IPS-18a (cell line): ENCODE results near the gene LRP8.
"Not testable (repeated sequence)": the region's sequence is repeated elsewhere in the genome, so short reads cannot be mapped to it uniquely, and the experiment has no call there.

ENCODE experiments used
- H3K27ac ChIP-seq: one replicate; pipeline ENCODE4 v1.5.1; 2013; ENCODE audit warnings: low read length
- H3K27me3 ChIP-seq: one replicate; pipeline ENCODE4 v1.6.1; 2013; ENCODE audit warnings: mild to moderate bottlenecking, low read length; ENCODE audit not compliant: control insufficient read depth, insufficient read depth
- H3K36me3 ChIP-seq: one replicate; pipeline ENCODE4 v1.6.1; 2013; ENCODE audit warnings: low read depth, low read length; ENCODE audit not compliant: control insufficient read depth
- H3K4me1 ChIP-seq: one replicate; pipeline ENCODE4 v1.6.1; 2013; ENCODE audit warnings: low read depth, low read length; ENCODE audit not compliant: control insufficient read depth
- H3K4me3 ChIP-seq: one replicate; pipeline ENCODE4 v1.5.1; 2013; ENCODE audit warnings: low read length
- H3K9ac ChIP-seq: one replicate; pipeline ENCODE4 v1.6.1; 2013; ENCODE audit warnings: mild to moderate bottlenecking, low read length, moderate library complexity
- H3K9me3 ChIP-seq: one replicate; pipeline ENCODE4 v1.6.1; 2013; ENCODE audit warnings: low read depth, low read length; ENCODE audit not compliant: control insufficient read depth

The LRP8 gene

GRCh38 chr1:53283156-53283555 lies 44.7 kb downstream of the LRP8 start:
- H3K4me1 ChIP-seq, H3K4me3 ChIP-seq, H3K27me3 ChIP-seq, H3K27ac ChIP-seq, H3K9me3 ChIP-seq, H3K9ac ChIP-seq: not testable (repeated sequence)
- H3K36me3 ChIP-seq: peaks cover 61% of the 10 kb centered on the region

GRCh38 chr1:53281133-53281532 lies 46.7 kb downstream of the LRP8 start:
- H3K27ac ChIP-seq: no peak overlapping the region
- H3K9me3 ChIP-seq: no peaks in the 10 kb centered on the region
- H3K36me3 ChIP-seq: peaks cover 64% of the 10 kb centered on the region
- H3K27me3 ChIP-seq: no peaks in the 10 kb centered on the region
- no peak overlapping the region for H3K9ac ChIP-seq
- H3K4me3 ChIP-seq: no peak overlapping the region
- H3K4me1 ChIP-seq: no peaks in the 10 kb centered on the region

GRCh38 chr1:53280496-53280895 lies 47.4 kb downstream of the LRP8 start:
- Histone ChIP-seq H3K4me3 (no peak overlapping the region), H3K27me3 (no peaks in the 10 kb centered on the region), H3K9ac (no peak overlapping the region), H3K4me1 (no peaks in the 10 kb centered on the region), H3K27ac (no peak overlapping the region), H3K9me3 (no peaks in the 10 kb centered on the region), H3K36me3 (peaks cover 64% of the 10 kb centered on the region)

- Histone ChIP-seq H3K36me3 (peaks cover 64% of the 10 kb centered on the region), H3K4me1 (no peaks in the 10 kb centered on the region), H3K9ac (no peak overlapping the region), H3K4me3 (no peak overlapping the region), H3K9me3 (no peaks in the 10 kb centered on the region), H3K27ac (no peak overlapping the region), H3K27me3 (no peaks in the 10 kb centered on the region)
These were observed 48.3 kb downstream of the LRP8 start for GRCh38 chr1:53279296-53280200.

- H3K9ac ChIP-seq: no peak overlapping the region
- H3K4me1 ChIP-seq: no peaks in the 10 kb centered on the region
- no peaks in the 10 kb centered on the region for H3K9me3 ChIP-seq
- H3K4me3 ChIP-seq: no peak overlapping the region
- no peaks in the 10 kb centered on the region for H3K27me3 ChIP-seq
- no peak overlapping the region for H3K27ac ChIP-seq
- peaks cover 67% of the 10 kb centered on the region for H3K36me3 ChIP-seq
These were observed 49.6 kb downstream of the LRP8 start for GRCh38 chr1:53278298-53278725.

GRCh38 chr1:53277326-53277725 lies 50.5 kb downstream of the LRP8 start:
- H3K4me1 ChIP-seq: no peaks in the 10 kb centered on the region
- H3K9ac ChIP-seq: no peak overlapping the region
- no peak overlapping the region for H3K4me3 ChIP-seq
- H3K9me3 ChIP-seq: no peaks in the 10 kb centered on the region
- H3K27ac ChIP-seq: no peak overlapping the region
- H3K27me3 ChIP-seq: no peaks in the 10 kb centered on the region
- H3K36me3 ChIP-seq: peaks cover 68% of the 10 kb centered on the region

- H3K9me3 ChIP-seq: no peaks in the 10 kb centered on the region
- no peak overlapping the region for H3K4me3 ChIP-seq
- no peaks in the 10 kb centered on the region for H3K4me1 ChIP-seq
- H3K9ac ChIP-seq: no peak overlapping the region
- no peak overlapping the region for H3K27ac ChIP-seq
- H3K36me3 ChIP-seq: peaks cover 68% of the 10 kb centered on the region
- H3K27me3 ChIP-seq: no peaks in the 10 kb centered on the region
These were observed 51.0 kb downstream of the LRP8 start for GRCh38 chr1:53276902-53277281.

GRCh38 chr1:53276153-53276901 lies 51.5 kb downstream of the LRP8 start:
- Histone ChIP-seq H3K36me3 (peaks cover 66% of the 10 kb centered on the region), H3K27me3 (no peaks in the 10 kb centered on the region), H3K4me3 (no peak overlapping the region), H3K27ac (no peak overlapping the region), H3K4me1 (no peaks in the 10 kb centered on the region), H3K9ac (no peak overlapping the region), H3K9me3 (no peaks in the 10 kb centered on the region)

GRCh38 chr1:53275566-53275965 lies 52.3 kb downstream of the LRP8 start:
- Histone ChIP-seq H3K9ac (no peak overlapping the region), H3K27ac (no peak overlapping the region), H3K36me3 (peaks cover 68% of the 10 kb centered on the region), H3K4me3 (no peak overlapping the region), H3K27me3 (no peaks in the 10 kb centered on the region), H3K4me1 (no peaks in the 10 kb centered on the region), H3K9me3 (no peaks in the 10 kb centered on the region)

- H3K27ac ChIP-seq: no peak overlapping the region
- no peak overlapping the region for H3K4me3 ChIP-seq
- H3K9ac ChIP-seq: no peak overlapping the region
- H3K9me3 ChIP-seq: no peaks in the 10 kb centered on the region
- H3K36me3 ChIP-seq: peaks cover 67% of the 10 kb centered on the region
- no peaks in the 10 kb centered on the region for H3K4me1 ChIP-seq
- H3K27me3 ChIP-seq: no peaks in the 10 kb centered on the region
These were observed 53.2 kb downstream of the LRP8 start for GRCh38 chr1:53274541-53275185.

- no peaks in the 10 kb centered on the region for H3K9me3 ChIP-seq
- H3K27me3 ChIP-seq: no peaks in the 10 kb centered on the region
- H3K4me1 ChIP-seq: no peaks in the 10 kb centered on the region
- no peak overlapping the region for H3K4me3 ChIP-seq
- no peak overlapping the region for H3K27ac ChIP-seq
- no peak overlapping the region for H3K9ac ChIP-seq
- peaks cover 63% of the 10 kb centered on the region for H3K36me3 ChIP-seq
These were observed 53.8 kb downstream of the LRP8 start for GRCh38 chr1:53274026-53274425.
